Thymus (tissue), 11 donors: Measurements from ENCODE around the gene DPYSL5. TPM values are rescaled to one million over a fixed set of nuclear protein-coding genes. Genes with fewer than 3 reads are reported as not detected.

ENCODE experiments used
- DNase-seq, 9 donors: peaks; one replicate each; pipeline ENCODE4 v3.0.0-alpha.2; 2013; ENCODE audit warnings: low spot score in 9 of 9, low read depth in 6 of 9, missing footprints in 1 of 9
- H3K27ac ChIP-seq, 2 donors: one replicate each; pipeline ENCODE4 v1.5.1; 2013; ENCODE audit warnings: control low read depth in 1 of 2, low read depth in 1 of 2, low read length in 1 of 2, mild to moderate bottlenecking in 1 of 2, moderate library complexity in 1 of 2
- H3K27me3 ChIP-seq, 2 donors: one replicate each; pipeline ENCODE4 v1.5.1; 2013; ENCODE audit warnings: low read length in 1 of 2; ENCODE audit not compliant: control insufficient read depth in 2 of 2, insufficient read depth in 1 of 2
- H3K36me3 ChIP-seq, 2 donors: one replicate each; pipeline ENCODE4 v1.5.1; 2013; ENCODE audit warnings: low read length in 1 of 2, mild to moderate bottlenecking in 1 of 2, moderate library complexity in 1 of 2; ENCODE audit not compliant: control insufficient read depth in 2 of 2, insufficient read depth in 2 of 2
- H3K4me1 ChIP-seq, 2 donors: one replicate each; pipeline ENCODE4 v1.5.1; 2013; ENCODE audit warnings: low read length in 2 of 2; ENCODE audit not compliant: control insufficient read depth in 2 of 2, insufficient read depth in 2 of 2
- H3K4me3 ChIP-seq, 2 donors: one replicate each; pipeline ENCODE4 v1.5.1; 2013; ENCODE audit warnings: low read length in 2 of 2, control low read depth in 1 of 2, mild to moderate bottlenecking in 1 of 2
- H3K9me3 ChIP-seq, 2 donors: one replicate each; pipeline ENCODE4 v1.5.1; 2013; ENCODE audit warnings: low read length in 1 of 2, mild to moderate bottlenecking in 1 of 2; ENCODE audit not compliant: control insufficient read depth in 2 of 2, insufficient read depth in 1 of 2
- WGBS: extraction: QIAGEN DNeasy Blood & Tissue Kit; methylation state at CpG from one replicate; pipeline ENCODE4 v1.1.7; 2013; 5-methylcytosine and 5-hydroxymethylcytosine counted together
- polyA plus RNA-seq: library from polyadenylated mRNA; stranded (reverse); fragments of 200-250 nt; gene quantifications from one replicate; pipeline ENCODE4 v1.2.3, GENCODE V29; 2013
- total RNA-seq: library from RNA; stranded (reverse); fragments of 120-200 nt; gene quantifications from one replicate; pipeline ENCODE4 v1.2.4, GENCODE V29; 2013
- donor health status: healthy.

DPYSL5 gene
- total and polyA plus RNA-seq, 2 donors, result 0.09 to 0.16 TPM

GRCh38 chr2:26977012-26977411 is 129.1 kb downstream of the DPYSL5 start:
- WGBS, result 91% methylated on average over 2 of the region's 2 CpGs
- Histone ChIP-seq H3K4me3 (no peak overlapping the region), H3K36me3 (no peaks in the 10 kb centered on the region)

GRCh38 chr2:26978061-26978596 is 130.2 kb downstream of the DPYSL5 start:
- WGBS, result 79% methylated on average over 4 of the region's 4 CpGs
- Histone ChIP-seq H3K4me1 (no peaks in the 10 kb centered on the region), H3K27me3 (peaks cover 2 to 33% of the 10 kb centered on the region in 2 donors), H3K9me3 (no peaks in the 10 kb centered on the region), H3K4me3 (no peak overlapping the region), H3K27ac (no peak overlapping the region), H3K36me3 (no peaks in the 10 kb centered on the region)
- DNase-seq, result no peak

More at GRCh38 chr2:26977012-26977411, 129.1 kb downstream of the DPYSL5 start:
- H3K27me3 ChIP-seq, result peaks cover 8 to 44% of the 10 kb centered on the region in 2 donors
- no peaks in the 10 kb centered on the region for H3K4me1 ChIP-seq
- no peak for DNase-seq
- no peaks in the 10 kb centered on the region for H3K9me3 ChIP-seq
- H3K27ac ChIP-seq, result no peak overlapping the region

GRCh38 chr2:26979741-26980140 is 131.8 kb downstream of the DPYSL5 start:
- Histone ChIP-seq H3K9me3 (no peaks in the 10 kb centered on the region), H3K36me3 (no peaks in the 10 kb centered on the region), H3K27ac (no peak overlapping the region), H3K4me3 (no peak overlapping the region), H3K27me3 (peaks cover 2 to 21% of the 10 kb centered on the region in 2 donors), H3K4me1 (no peaks in the 10 kb centered on the region)
- WGBS, result 91% methylated on average over 2 of the region's 2 CpGs
- DNase-seq, result no peak

GRCh38 chr2:26980971-26981370 is 133.0 kb downstream of the DPYSL5 start:
- Histone ChIP-seq H3K4me3 (no peak overlapping the region), H3K27ac (no peak overlapping the region), H3K9me3 (no peaks in the 10 kb centered on the region), H3K36me3 (no peaks in the 10 kb centered on the region), H3K4me1 (no peaks in the 10 kb centered on the region), H3K27me3 (peaks cover 2 to 13% of the 10 kb centered on the region in 2 donors)
- over 99% methylated on average over 2 of the region's 2 CpGs for WGBS
- DNase-seq, result no peak

DNA sequence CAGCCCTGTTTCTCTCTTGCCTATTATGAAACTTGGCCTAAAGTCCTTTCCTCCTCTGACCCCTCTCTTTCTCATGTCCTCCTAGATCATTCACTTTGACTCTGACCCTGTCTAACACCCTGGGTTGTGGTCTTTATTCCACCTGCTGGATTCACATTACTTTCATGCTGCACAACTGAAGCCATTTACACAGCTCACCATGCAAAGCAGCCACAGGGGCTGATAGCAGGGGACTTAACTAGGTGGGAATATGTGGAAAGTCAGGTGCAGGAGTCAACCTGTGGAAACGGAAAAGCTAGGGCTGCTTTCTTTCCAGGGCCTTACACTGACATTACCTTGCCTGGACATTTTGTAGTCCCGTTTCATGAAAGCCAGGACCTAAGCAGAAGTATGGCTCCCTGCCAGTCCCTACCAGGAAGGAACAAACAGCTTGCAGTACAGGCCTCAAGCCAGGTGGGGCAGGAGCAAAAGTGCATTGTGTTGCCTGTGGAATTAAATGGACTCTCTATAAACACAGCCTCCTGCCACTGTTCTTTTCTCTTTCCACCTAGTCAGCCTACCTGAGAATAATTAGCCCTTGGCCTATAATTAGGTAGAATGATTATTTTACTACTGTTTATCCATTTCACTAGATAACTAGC is 134.3 kb downstream of the DPYSL5 start:
- WGBS, result 48% methylated on average over 2 of the region's 2 CpGs
- Histone ChIP-seq H3K9me3 (no peaks in the 10 kb centered on the region), H3K36me3 (no peaks in the 10 kb centered on the region), H3K27me3 (peaks cover 0 to 14% of the 10 kb centered on the region in 2 donors), H3K4me1 (no peaks in the 10 kb centered on the region), H3K4me3 (no peak overlapping the region), H3K27ac (peak overlapping the region in 1 of 2 donors; percentile 46)
- DNase-seq, result peak in 1 of 9 donors; percentile 14

DNA sequence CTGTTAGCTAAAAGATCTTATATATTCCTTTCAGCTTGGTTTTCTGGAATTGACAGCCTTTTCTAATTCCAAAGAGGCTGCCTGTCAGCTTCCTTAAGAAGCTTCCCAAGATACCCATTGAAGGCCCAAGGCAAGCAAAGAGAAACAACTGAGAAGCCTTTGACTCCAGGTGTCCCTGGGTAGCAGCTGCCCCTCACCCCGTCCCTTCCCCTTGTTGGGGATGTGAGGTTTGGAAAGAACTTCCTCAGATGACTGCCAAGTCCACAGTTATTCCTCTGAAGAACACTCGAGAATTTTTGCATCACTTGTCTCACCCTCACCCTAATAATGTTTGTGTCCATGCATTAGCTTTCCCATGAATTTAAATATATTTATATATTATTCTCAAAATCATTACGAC is 135.8 kb downstream of the DPYSL5 start:
- Histone ChIP-seq H3K4me3 (no peak overlapping the region), H3K27me3 (peaks cover 0 to 13% of the 10 kb centered on the region in 2 donors), H3K27ac (no peak overlapping the region), H3K9me3 (no peaks in the 10 kb centered on the region), H3K36me3 (no peaks in the 10 kb centered on the region), H3K4me1 (no peaks in the 10 kb centered on the region)
- WGBS, result 75% methylated on average over 3 of the region's 3 CpGs
- DNase-seq, result no peak

DNA sequence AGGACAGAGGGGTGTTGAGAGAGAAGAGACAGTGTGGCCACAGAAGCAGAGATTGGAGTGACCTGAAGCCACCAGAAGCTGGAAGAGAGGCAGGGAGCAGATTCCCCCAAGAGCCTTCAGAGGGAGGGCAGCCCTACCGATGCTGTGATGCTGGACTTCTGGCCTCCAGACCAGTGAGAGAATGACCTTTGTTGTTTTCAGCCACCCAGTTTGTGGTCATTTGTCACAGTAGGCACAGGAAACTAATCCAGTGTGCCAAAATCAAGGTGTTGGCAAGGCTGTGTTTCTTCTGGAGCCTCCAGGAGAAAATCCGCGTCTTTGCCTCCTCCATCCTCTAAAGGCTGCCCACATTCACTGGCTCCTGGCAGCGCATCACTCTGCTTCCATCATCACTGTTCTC is 137.9 kb downstream of the DPYSL5 start:
- Histone ChIP-seq H3K4me3 (no peak overlapping the region), H3K27me3 (peaks cover 0 to 18% of the 10 kb centered on the region in 2 donors), H3K36me3 (no peaks in the 10 kb centered on the region), H3K9me3 (no peaks in the 10 kb centered on the region), H3K27ac (no peak overlapping the region), H3K4me1 (no peaks in the 10 kb centered on the region)
- no peak for DNase-seq
- 96% methylated on average over 4 of the region's 4 CpGs for WGBS

GRCh38 chr2:26986576-26986975 is 138.6 kb downstream of the DPYSL5 start:
- 96% methylated on average over 5 of the region's 5 CpGs for WGBS
- no peak for DNase-seq
- Histone ChIP-seq H3K4me1 (no peaks in the 10 kb centered on the region), H3K27me3 (peaks cover 0 to 21% of the 10 kb centered on the region in 2 donors), H3K9me3 (no peaks in the 10 kb centered on the region), H3K36me3 (no peaks in the 10 kb centered on the region), H3K4me3 (no peak overlapping the region), H3K27ac (no peak overlapping the region)

- Histone ChIP-seq H3K4me1 (no peaks in the 10 kb centered on the region), H3K36me3 (no peaks in the 10 kb centered on the region), H3K27me3 (peaks cover 0 to 22% of the 10 kb centered on the region in 2 donors), H3K9me3 (no peaks in the 10 kb centered on the region), H3K27ac (no peak overlapping the region), H3K4me3 (no peak overlapping the region)
- 88% methylated on average over 4 of the region's 4 CpGs for WGBS
- no peak for DNase-seq
These were observed 140.3 kb downstream of the DPYSL5 start for GRCh38 chr2:26988058-26988860.
